MM.1S (cell line): ENCODE results near the gene SLC30A5.
"Not testable (repeated sequence)": the region's sequence is repeated elsewhere in the genome, so short reads cannot be mapped to it uniquely, and the experiment has no call there.

ENCODE experiments used
- DNase-seq: peaks from one replicate; pipeline ENCODE4 v3.0.0-alpha.2; 2015
- H2AFZ ChIP-seq: fragments of 300-600 bp; sonication (generic); 2 replicates; pipeline ENCODE4 v1.6.0; 2016; ENCODE audit warnings: antibody characterized with exemption, low read length
- H3F3A ChIP-seq: fragments of 300-600 bp; sonication (generic); 2 replicates; pipeline ENCODE4 v1.6.1; 2016; ENCODE audit warnings: mild to moderate bottlenecking, antibody characterized with exemption, low read length, moderate library complexity, mixed read lengths; ENCODE audit not compliant: insufficient read depth
- H3K27ac ChIP-seq: fragments of 300-600 bp; sonication (generic); 2 replicates; pipeline ENCODE4 v1.5.1; 2016; ENCODE audit warnings: mild to moderate bottlenecking, low read length
- H3K27me3 ChIP-seq: fragments of 300-600 bp; sonication (generic); replicated peaks from 2 replicates; pipeline ENCODE4 v1.6.0; 2016; ENCODE audit warnings: low read length; ENCODE audit not compliant: insufficient read depth
- H3K36me3 ChIP-seq: fragments of 300-600 bp; sonication (generic); replicated peaks from 2 replicates; pipeline ENCODE4 v1.6.1; 2016; ENCODE audit warnings: mild to moderate bottlenecking, low read length, mixed read lengths; ENCODE audit not compliant: insufficient read depth
- H3K4me1 ChIP-seq: fragments of 300-600 bp; sonication (generic); 2 replicates; pipeline ENCODE4 v1.6.1; 2016; ENCODE audit warnings: low read length, mixed read lengths
- H3K4me2 ChIP-seq: fragments of 300-600 bp; sonication (generic); 2 replicates; pipeline ENCODE4 v1.6.0; 2016; ENCODE audit warnings: low read depth, low read length
- H3K4me3 ChIP-seq: fragments of 300-600 bp; sonication (generic); 2 replicates; pipeline ENCODE4 v1.5.1; 2016; ENCODE audit warnings: low read length, mixed read lengths
- H3K79me2 ChIP-seq: fragments of 300-600 bp; sonication (generic); 2 replicates; pipeline ENCODE4 v1.6.1; 2016; ENCODE audit warnings: mixed run types, low read length, mixed read lengths
- H3K9ac ChIP-seq: fragments of 300-600 bp; sonication (generic); 2 replicates; pipeline ENCODE4 v1.6.1; 2016; ENCODE audit warnings: low read length, mixed read lengths
- H3K9me2 ChIP-seq: fragments of 300-600 bp; sonication (generic); replicated peaks from 2 replicates; pipeline ENCODE4 v1.6.1; 2016; ENCODE audit warnings: mild to moderate bottlenecking, low read length, mixed read lengths; ENCODE audit not compliant: insufficient read depth
- H3K9me3 ChIP-seq: fragments of 300-600 bp; sonication (generic); replicated peaks from 2 replicates; pipeline ENCODE4 v1.6.1; 2016; ENCODE audit warnings: mild to moderate bottlenecking, low read length, mixed read lengths; ENCODE audit not compliant: insufficient read depth
- H4K20me1 ChIP-seq: fragments of 300-600 bp; sonication (generic); 2 replicates; pipeline ENCODE4 v1.6.1; 2016; ENCODE audit warnings: mild to moderate bottlenecking, low read length, moderate library complexity, mixed read lengths; ENCODE audit not compliant: insufficient read depth
- CTCF ChIP-seq: fragments of 300-600 bp; sonication (generic); IDR thresholded peaks from 2 replicates; pipeline ENCODE4 v1.5.1; 2016; ENCODE audit warnings: antibody characterized with exemption, low read length, mixed read lengths
- EZH2 ChIP-seq: fragments of 300-600 bp; sonication (generic); optimal IDR thresholded peaks from 2 replicates; pipeline ENCODE3; 2017; ENCODE audit warnings: low read depth, mild to moderate bottlenecking, antibody characterized with exemption, low read length, mixed read lengths
- EZH2phosphoT487 ChIP-seq: fragments of 300-600 bp; sonication (generic); IDR thresholded peaks from 2 replicates; pipeline ENCODE4 v1.6.1; 2018; ENCODE audit warnings: antibody characterized with exemption, low read length

Gene SLC30A5

GRCh38 chr5:69093771-69094482, at the start of gene SLC30A5:
TSS of gene SLC30A5 (plus strand) at chr5:69094014. CDS start at chr5:69094256, 242 bp downstream.
- peak; percentile 99 for DNase-seq

GRCh38 chr5:69045213-69045612, 48.6 kb upstream of the SLC30A5 start:
- not testable (repeated sequence) for H3K27me3 ChIP-seq, H3K4me3 ChIP-seq, H3K9ac ChIP-seq, H3F3A ChIP-seq, DNase-seq, H4K20me1 ChIP-seq, H3K27ac ChIP-seq, H3K4me1 ChIP-seq, H3K9me2 ChIP-seq, H3K79me2 ChIP-seq, H3K9me3 ChIP-seq, H3K4me2 ChIP-seq, H3K36me3 ChIP-seq, H2AFZ ChIP-seq

More at GRCh38 chr5:69093771-69094482, at the start of gene SLC30A5:
- TF ChIP-seq CTCF = peak; percentile 86
- TF ChIP-seq EZH2phosphoT487 = no peak
- Histone ChIP-seq H3K36me3 (no peaks in the 10 kb centered on the region; the same call in 1 of the 2 replicates), H3K27ac (peak within 1 kb of the TSS; percentile 84), H3K9me2 (no peaks in the 10 kb centered on the region), H3K9me3 (no peaks in the 10 kb centered on the region), H3K4me3 (peak within 1 kb of the TSS; percentile 88), H3K4me1 (no peaks in the 10 kb centered on the region), H3K79me2 (peaks cover 50% of the 10 kb centered on the region), H3F3A (no peaks in the 10 kb centered on the region; the same call in none of the 2 replicates), H4K20me1 (no peaks in the 10 kb centered on the region), H2AFZ (peak within 1 kb of the TSS; percentile 68), H3K27me3 (no peaks in the 10 kb centered on the region), H3K9ac (peak within 1 kb of the TSS; percentile 96), H3K4me2 (peak within 1 kb of the TSS; percentile 87)

- Histone ChIP-seq H3K9ac (no peak overlapping the region), H3K27me3 (no peaks in the 10 kb centered on the region), H3K4me3 (no peak overlapping the region), H3K9me3 (no peaks in the 10 kb centered on the region), H3K27ac (no peak overlapping the region), H2AFZ (peak overlapping the region; percentile 13; the same call in 1 of the 2 replicates), H3F3A (no peaks in the 10 kb centered on the region), H3K36me3 (no peaks in the 10 kb centered on the region), H3K9me2 (no peaks in the 10 kb centered on the region), H3K4me2 (no peak overlapping the region), H4K20me1 (no peaks in the 10 kb centered on the region), H3K79me2 (no peaks in the 10 kb centered on the region), H3K4me1 (peaks cover 6% of the 10 kb centered on the region; the same call in 1 of the 2 replicates)
- no peak for TF ChIP-seq CTCF
- DNase-seq = peak; percentile 22
These were observed 47.3 kb upstream of the SLC30A5 start for GRCh38 chr5:69046375-69046957.

GRCh38 chr5:69048230-69048629, 45.6 kb upstream of the SLC30A5 start:
- H2AFZ ChIP-seq = no peak overlapping the region
- no peaks in the 10 kb centered on the region for H3K9me3 ChIP-seq
- peak; percentile 17 for DNase-seq
- H3K9ac ChIP-seq = no peak overlapping the region
- no peak overlapping the region for H3K4me3 ChIP-seq
- H3K36me3 ChIP-seq = no peaks in the 10 kb centered on the region
- no peaks in the 10 kb centered on the region for H3F3A ChIP-seq
- no peaks in the 10 kb centered on the region for H3K9me2 ChIP-seq
- H3K4me2 ChIP-seq = no peak overlapping the region
- no peaks in the 10 kb centered on the region for H3K27me3 ChIP-seq
- peak; percentile 42 for TF ChIP-seq CTCF
- no peak for TF ChIP-seq EZH2
- no peaks in the 10 kb centered on the region for H3K79me2 ChIP-seq
- H3K27ac ChIP-seq = no peak overlapping the region
- H3K4me1 ChIP-seq = peaks cover 3% of the 10 kb centered on the region; the same call in 1 of the 2 replicates
- H4K20me1 ChIP-seq = no peaks in the 10 kb centered on the region
